ENCODE measurements around the gene DOCK3.

GRCh38 chr3:50947419-50947818 lies 272.7 kb downstream of the DOCK3 start:
- no peak for TF ChIP-seq CTCF (conservative IDR thresholded peaks at IDR 0.05; ENCODE audit: low read depth, low read length)
- no peak for TF ChIP-seq EZH2 (IDR thresholded peaks at IDR 0.05; ENCODE audit: borderline replicate concordance, low read depth, low read length, poor library complexity, severe bottlenecking)
